NCI-H2081 (cell line): ENCODE data around the gene TMEM185A.
"Not testable (repeated sequence)": the region's sequence is repeated elsewhere in the genome, so short reads cannot be mapped to it uniquely, and the experiment has no call there.

Source experiments
- DNase-seq, 2 experiments: peaks; one replicate each; lab custom pipeline; 2025; lab: John Stamatoyannopoulos, UW

The TMEM185A gene

GRCh38 chrX:149631234-149632165 lies at the start of gene TMEM185A:
TMEM185A (minus strand) TSS chrX:149631792; CDS start chrX:149631580, 212 bp downstream.
- DNase-seq, result peak; percentile 46 to 48

- no peak for DNase-seq
These were observed 49.6 kb upstream of the TMEM185A start for GRCh38 chrX:149681182-149681581.

GRCh38 chrX:149679164-149679678 lies 47.6 kb upstream of the TMEM185A start:
- DNase-seq, result not testable (repeated sequence)

- DNase-seq, result not testable (repeated sequence)
These were observed 44.0 kb upstream of the TMEM185A start for GRCh38 chrX:149675554-149675953.

- not testable (repeated sequence) for DNase-seq
These were observed 43.5 kb upstream of the TMEM185A start for GRCh38 chrX:149675088-149675487.

- not testable (repeated sequence) for DNase-seq
These were observed 29.0 kb upstream of the TMEM185A start for GRCh38 chrX:149660613-149661012.

- not testable (repeated sequence) for DNase-seq
These were observed 24.8 kb upstream of the TMEM185A start for GRCh38 chrX:149656260-149656884.

GRCh38 chrX:149652232-149652981 lies 20.8 kb upstream of the TMEM185A start:
- no peak for DNase-seq

- no peak for DNase-seq
These were observed 18.6 kb upstream of the TMEM185A start for GRCh38 chrX:149650162-149650561.

GRCh38 chrX:149648932-149649331 lies 17.3 kb upstream of the TMEM185A start:
- DNase-seq, result no peak

GRCh38 chrX:149647505-149647904 lies 15.9 kb upstream of the TMEM185A start:
- DNase-seq, result no peak

- DNase-seq, result no peak
These were observed 11.9 kb upstream of the TMEM185A start for GRCh38 chrX:149643496-149643895.

- DNase-seq, result no peak
These were observed 10.2 kb upstream of the TMEM185A start for GRCh38 chrX:149641835-149642234.

GRCh38 chrX:149641432-149641831 lies 9.8 kb upstream of the TMEM185A start:
- no peak for DNase-seq

GRCh38 chrX:149639568-149639967 lies 8.0 kb upstream of the TMEM185A start:
- no peak for DNase-seq

GRCh38 chrX:149638860-149639259 lies 7.3 kb upstream of the TMEM185A start:
- no peak for DNase-seq

- DNase-seq, result no peak
These were observed 1.9 kb upstream of the TMEM185A start for GRCh38 chrX:149633511-149633910.

- DNase-seq, result no peak
These were observed 835 bp downstream of the TMEM185A start for GRCh38 chrX:149630681-149631233.

- DNase-seq, result no peak
These were observed 1.7 kb downstream of the TMEM185A start for GRCh38 chrX:149629730-149630387.

GRCh38 chrX:149628768-149629167 lies 2.8 kb downstream of the TMEM185A start:
- no peak for DNase-seq

- DNase-seq, result no peak
These were observed 3.3 kb downstream of the TMEM185A start for GRCh38 chrX:149628280-149628679.
